ENCODE data around the gene EIF5. TPM values are rescaled to one million over a fixed set of nuclear protein-coding genes. Genes with fewer than 3 reads are reported as not detected.

EIF5 gene
- total RNA-seq, 1 donor from 2014 or later = 214 TPM

DNA sequence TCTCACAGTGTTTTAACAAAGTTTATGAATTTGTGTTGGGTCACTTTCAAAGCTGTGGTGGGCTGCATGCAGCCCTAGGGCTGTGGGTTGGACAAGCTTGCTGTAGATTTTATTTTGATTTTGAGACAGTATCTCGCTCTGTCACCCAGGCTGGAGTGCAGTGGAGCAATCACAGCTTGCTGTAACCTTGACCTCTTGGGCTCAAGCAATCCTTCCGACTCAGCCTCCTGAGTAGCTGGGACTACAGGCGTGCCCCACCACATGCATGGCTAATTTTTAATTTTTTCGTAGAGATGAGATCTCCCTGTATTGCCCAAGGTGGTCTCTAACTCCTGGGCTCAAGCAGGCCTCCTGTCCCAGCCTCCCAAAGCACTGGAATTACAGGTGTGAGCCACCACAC is 56.6 kb downstream of the EIF5 start:
- DNase-seq (ENCODE audit: extremely low spot score, unreplicated experiment) = no peak
- H3K4me3 Mint-ChIP-seq (ENCODE audit: unreplicated experiment) = no peak overlapping the region
- TF ChIP-seq, protein P1, sequence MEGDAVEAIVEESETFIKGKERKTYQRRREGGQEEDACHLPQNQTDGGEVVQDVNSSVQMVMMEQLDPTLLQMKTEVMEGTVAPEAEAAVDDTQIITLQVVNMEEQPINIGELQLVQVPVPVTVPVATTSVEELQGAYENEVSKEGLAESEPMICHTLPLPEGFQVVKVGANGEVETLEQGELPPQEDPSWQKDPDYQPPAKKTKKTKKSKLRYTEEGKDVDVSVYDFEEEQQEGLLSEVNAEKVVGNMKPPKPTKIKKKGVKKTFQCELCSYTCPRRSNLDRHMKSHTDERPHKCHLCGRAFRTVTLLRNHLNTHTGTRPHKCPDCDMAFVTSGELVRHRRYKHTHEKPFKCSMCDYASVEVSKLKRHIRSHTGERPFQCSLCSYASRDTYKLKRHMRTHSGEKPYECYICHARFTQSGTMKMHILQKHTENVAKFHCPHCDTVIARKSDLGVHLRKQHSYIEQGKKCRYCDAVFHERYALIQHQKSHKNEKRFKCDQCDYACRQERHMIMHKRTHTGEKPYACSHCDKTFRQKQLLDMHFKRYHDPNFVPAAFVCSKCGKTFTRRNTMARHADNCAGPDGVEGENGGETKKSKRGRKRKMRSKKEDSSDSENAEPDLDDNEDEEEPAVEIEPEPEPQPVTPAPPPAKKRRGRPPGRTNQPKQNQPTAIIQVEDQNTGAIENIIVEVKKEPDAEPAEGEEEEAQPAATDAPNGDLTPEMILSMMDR (IDR thresholded peaks at IDR 0.05) = no peak
- H3K36me3 Mint-ChIP-seq (ENCODE audit: unreplicated experiment) = no peaks in the 10 kb centered on the region
- no peak overlapping the region for H3K27ac Mint-ChIP-seq (ENCODE audit: unreplicated experiment)
- H3K27me3 Mint-ChIP-seq (ENCODE audit: unreplicated experiment) = no peaks in the 10 kb centered on the region
- no peaks in the 10 kb centered on the region for H3K9me3 Mint-ChIP-seq (ENCODE audit: unreplicated experiment)
- H3K4me1 Mint-ChIP-seq (ENCODE audit: unreplicated experiment) = peaks cover 48% of the 10 kb centered on the region

DNA sequence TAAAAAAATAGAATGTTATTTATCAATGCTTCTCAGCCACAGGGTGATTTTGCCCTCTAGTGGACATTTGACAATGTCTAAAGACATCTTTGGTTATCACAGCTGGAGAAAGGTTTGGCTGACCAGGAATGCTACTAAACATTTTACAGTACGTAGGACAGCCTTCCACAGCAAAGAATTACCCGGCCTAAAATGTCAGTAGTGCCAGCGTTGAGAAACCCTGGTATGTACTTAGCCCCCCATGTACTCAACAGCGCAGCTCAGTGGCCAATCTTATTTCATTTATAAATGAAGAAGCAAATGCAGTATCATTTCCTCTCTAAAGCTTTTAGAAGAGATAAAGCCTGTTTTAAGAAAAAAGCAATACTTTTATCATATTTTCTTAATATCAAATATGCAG is 57.0 kb downstream of the EIF5 start:
- TF ChIP-seq, protein P1 (IDR thresholded peaks at IDR 0.05) = peak; percentile 81
- no peaks in the 10 kb centered on the region for H3K36me3 Mint-ChIP-seq (ENCODE audit: unreplicated experiment)
- H3K9me3 Mint-ChIP-seq (ENCODE audit: unreplicated experiment) = no peaks in the 10 kb centered on the region
- H3K27ac Mint-ChIP-seq (ENCODE audit: unreplicated experiment) = peak overlapping the region; percentile 72
- peaks cover 53% of the 10 kb centered on the region for H3K4me1 Mint-ChIP-seq (ENCODE audit: unreplicated experiment)
- H3K4me3 Mint-ChIP-seq (ENCODE audit: unreplicated experiment) = no peak overlapping the region
- no peaks in the 10 kb centered on the region for H3K27me3 Mint-ChIP-seq (ENCODE audit: unreplicated experiment)
- DNase-seq (ENCODE audit: extremely low spot score, unreplicated experiment) = peak; percentile 76

DNA sequence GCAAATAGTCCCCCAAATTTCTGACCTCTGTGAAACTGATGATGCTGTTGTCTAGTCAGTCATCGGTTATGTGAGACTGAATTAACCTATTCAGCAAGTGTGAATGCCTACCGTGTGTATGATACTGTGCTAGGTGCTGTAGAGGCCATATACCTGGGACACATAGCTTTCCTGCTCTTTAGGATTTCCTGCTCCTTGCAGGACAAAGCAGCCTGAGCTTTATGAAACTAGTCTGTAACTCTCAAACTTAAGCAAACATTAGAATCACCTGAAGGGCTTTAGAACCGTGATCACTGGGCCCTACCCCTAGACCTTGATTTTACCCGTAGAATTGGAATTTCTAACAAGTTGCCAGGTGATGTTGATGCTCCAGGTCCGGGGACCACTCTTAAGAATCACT is 58.1 kb downstream of the EIF5 start:
- TF ChIP-seq, protein P1 (IDR thresholded peaks at IDR 0.05) = no peak
- Mint-ChIP-seq H3K36me3 (ENCODE audit: unreplicated experiment) (no peaks in the 10 kb centered on the region), H3K27me3 (ENCODE audit: unreplicated experiment) (no peaks in the 10 kb centered on the region), H3K9me3 (ENCODE audit: unreplicated experiment) (no peaks in the 10 kb centered on the region), H3K4me3 (ENCODE audit: unreplicated experiment) (no peak overlapping the region), H3K27ac (ENCODE audit: unreplicated experiment) (no peak overlapping the region), H3K4me1 (ENCODE audit: unreplicated experiment) (peaks cover 58% of the 10 kb centered on the region)
- no peak for DNase-seq (ENCODE audit: extremely low spot score, unreplicated experiment)

DNA sequence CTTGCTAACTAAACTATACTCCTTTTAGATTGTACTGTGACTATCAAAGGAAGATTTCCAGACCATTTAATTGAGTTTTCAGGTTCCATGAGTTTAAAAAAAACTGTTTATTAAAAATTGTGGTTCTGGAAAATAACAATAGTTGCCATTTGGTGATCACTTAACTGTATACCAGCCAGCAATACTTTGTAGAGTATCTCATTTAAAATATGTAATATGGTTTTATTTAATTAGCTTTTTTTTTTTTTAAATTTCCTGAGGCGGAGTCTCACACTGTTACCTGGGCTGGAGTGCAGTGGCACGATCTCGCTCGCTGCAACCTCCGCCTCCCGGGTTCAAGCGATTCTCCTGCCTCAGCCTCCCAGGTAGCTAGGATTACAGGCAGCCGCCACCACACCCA is 58.5 kb downstream of the EIF5 start:
- Mint-ChIP-seq H3K27ac (ENCODE audit: unreplicated experiment) (no peak overlapping the region), H3K9me3 (ENCODE audit: unreplicated experiment) (no peaks in the 10 kb centered on the region), H3K4me1 (ENCODE audit: unreplicated experiment) (peaks cover 56% of the 10 kb centered on the region), H3K4me3 (ENCODE audit: unreplicated experiment) (no peak overlapping the region), H3K36me3 (ENCODE audit: unreplicated experiment) (no peaks in the 10 kb centered on the region), H3K27me3 (ENCODE audit: unreplicated experiment) (no peaks in the 10 kb centered on the region)
- TF ChIP-seq, protein P1 (IDR thresholded peaks at IDR 0.05) = no peak
- no peak for DNase-seq (ENCODE audit: extremely low spot score, unreplicated experiment)

DNA sequence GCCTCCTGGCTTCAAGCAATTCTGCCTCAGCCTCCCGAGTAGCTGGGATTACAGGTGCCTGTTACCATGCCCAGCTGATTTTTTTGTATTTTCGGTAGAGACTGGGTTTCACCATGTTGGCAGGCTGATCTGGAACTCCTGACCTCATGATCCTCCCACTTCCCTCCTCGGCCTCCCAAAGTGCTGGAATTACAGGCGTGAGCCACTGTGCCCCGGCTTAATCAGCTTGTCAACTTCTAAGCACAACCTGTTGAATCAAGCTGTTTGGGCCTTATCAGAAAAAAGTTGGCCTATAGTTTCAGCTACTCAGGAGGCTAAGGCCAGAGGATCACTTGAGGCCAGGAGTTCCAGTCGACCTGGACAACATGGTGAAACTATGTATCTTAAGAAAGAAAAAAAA is 59.0 kb downstream of the EIF5 start:
- H3K4me1 Mint-ChIP-seq (ENCODE audit: unreplicated experiment) = peaks cover 56% of the 10 kb centered on the region

More for the DNA sequence above, 59.0 kb downstream of the EIF5 start:
- no peaks in the 10 kb centered on the region for H3K36me3 Mint-ChIP-seq (ENCODE audit: unreplicated experiment)
- TF ChIP-seq, protein P1 (IDR thresholded peaks at IDR 0.05) = no peak
- peak overlapping the region; percentile 52 for H3K27ac Mint-ChIP-seq (ENCODE audit: unreplicated experiment)
- no peak for DNase-seq (ENCODE audit: extremely low spot score, unreplicated experiment)
- H3K27me3 Mint-ChIP-seq (ENCODE audit: unreplicated experiment) = no peaks in the 10 kb centered on the region
- no peak overlapping the region for H3K4me3 Mint-ChIP-seq (ENCODE audit: unreplicated experiment)
- H3K9me3 Mint-ChIP-seq (ENCODE audit: unreplicated experiment) = no peaks in the 10 kb centered on the region

Data from osteocyte (in vitro differentiated cells).